G401 (cell line): ENCODE data around the gene MIER2. TPM values are rescaled to one million over a fixed set of nuclear protein-coding genes. Genes with fewer than 3 reads are reported as not detected.
"Not testable (repeated sequence)": the region's sequence is repeated elsewhere in the genome, so short reads cannot be mapped to it uniquely, and the experiment has no call there.

Experiments used
- DNase-seq: peaks from one replicate; pipeline ENCODE4 v3.0.0-alpha.2; 2015; ENCODE audit warnings: low spot score
- in situ Hi-C: cut with HindIII; loops from 2 replicates; pipeline ENCODE4 v1.10.0; 2016; ENCODE audit warnings: low sequenced_read_pairs, mixed read lengths
- total RNA-seq: library from RNA; depleted of rRNA; stranded (reverse); fragments of >200 nt; shearing (Covaris generic); gene quantifications from 2 replicates; pipeline ENCODE4 v1.2.3, GENCODE V29; 2014; rRNA removed

The MIER2 gene
- total RNA-seq, 1 experiment from 2014 or later = 19.2 TPM

- no peak for DNase-seq
- in situ Hi-C loops = no loop called here
Measured at GRCh38 chr19:275958-276646, 68.5 kb downstream of the MIER2 start.

GRCh38 chr19:275000-275399 lies 69.6 kb downstream of the MIER2 start:
- DNase-seq = no peak
- in situ Hi-C loops = no loop called here

GRCh38 chr19:273393-273792 lies 71.2 kb downstream of the MIER2 start:
- DNase-seq = no peak
- in situ Hi-C loops = no loop called here

- in situ Hi-C loops = no loop called here
- no peak for DNase-seq
Measured at GRCh38 chr19:271856-272255, 72.7 kb downstream of the MIER2 start.

GRCh38 chr19:270766-271318 lies 73.8 kb downstream of the MIER2 start:
- DNase-seq, in situ Hi-C loops: not testable (repeated sequence)

GRCh38 chr19:269241-269640 lies 75.4 kb downstream of the MIER2 start:
- in situ Hi-C loops = no loop called here
- no peak for DNase-seq

- in situ Hi-C loops = no loop called here
- DNase-seq = no peak
Measured at GRCh38 chr19:262125-262524, 82.5 kb downstream of the MIER2 start.

GRCh38 chr19:256804-257203 lies 87.8 kb downstream of the MIER2 start:
- in situ Hi-C loops, DNase-seq: not testable (repeated sequence)

Other genes with a start within 250 kb of the MIER2 start
- gene OR4F17, start 237.7 kb downstream of the MIER2 start, total RNA-seq = not detected in 2 replicates
- gene PLPP2, start 53.4 kb downstream of the MIER2 start, total RNA-seq = not detected in 2 replicates
- gene C2CD4C, start 64.4 kb upstream of the MIER2 start, total RNA-seq = 6.0 and 11.9 TPM in 2 replicates
- gene SHC2, start 116.2 kb upstream of the MIER2 start, total RNA-seq = 12.7 and 14.3 TPM in 2 replicates
- gene MADCAM1, start 151.7 kb upstream of the MIER2 start, total RNA-seq = 0.14 TPM in 1 of 2 replicates, not detected in the other
- 89.0 and 129 TPM in 2 replicates for gene TPGS1, start 162.7 kb upstream of the MIER2 start, total RNA-seq
- gene CDC34, start 187.0 kb upstream of the MIER2 start, total RNA-seq = 178 and 208 TPM in 2 replicates
- 0.17 and 0.74 TPM in 2 replicates for gene GZMM, start 199.3 kb upstream of the MIER2 start, total RNA-seq
- gene BSG, start 227.8 kb upstream of the MIER2 start, total RNA-seq = 618 and 674 TPM in 2 replicates
- 6.0 and 6.7 TPM in 2 replicates for gene HCN2, start 245.1 kb upstream of the MIER2 start, total RNA-seq